B cell (primary cell): ENCODE data around the gene PGA3. TPM values are rescaled to one million over a fixed set of nuclear protein-coding genes. Genes with fewer than 3 reads are reported as not detected.

ENCODE experiments used
- ATAC-seq: fragments of 200-7000 bp; cut with Tn5 transposase; one replicate; pipeline ENCODE4 v1.10.0; 2021; ENCODE audit warnings: low read depth, mild to moderate bottlenecking, moderate number of reproducible peaks, moderate library complexity
- CTCF ChIA-PET: fragments of 350-600 bp; sonication (Branson Sonifier 250); formaldehyde crosslinking; loops from one replicate; lab custom pipeline; 2021; ENCODE audit warnings: antibody characterized with exemption, inconsistent platforms; lab: Charles Lee
- POLR2A ChIA-PET: fragments of 350-600 bp; sonication (Branson Sonifier 250); formaldehyde crosslinking; loops from one replicate; lab custom pipeline; 2021; ENCODE audit warnings: antibody characterized with exemption; lab: Charles Lee
- DNase-seq: peaks from one replicate; pipeline ENCODE4 v3.0.0; 2013
- H2AFZ ChIP-seq: 2 replicates; pipeline ENCODE4 v1.6.1; 2012; ENCODE audit warnings: mild to moderate bottlenecking, low read depth, low read length; ENCODE audit not compliant: insufficient read depth, poor library complexity, severe bottlenecking
- H3K27ac ChIP-seq, 2 donors: 1 replicate in 1 of 2; 2 replicates in 1 of 2; pipeline ENCODE4 v1.5.1; 2012 to 2013; ENCODE audit warnings: low read length in 2 of 2, mild to moderate bottlenecking in 2 of 2, moderate library complexity in 1 of 2
- H3K27me3 ChIP-seq, 4 experiments: fragments of 200-600 bp in 1 of 4; sonication (generic) in 1 of 4; replicated peaks in 1 of 4; 1 replicate in 2 of 4; 2 replicates in 2 of 4; pipeline versions ENCODE4 v1.6.1 to v1.7.0; 2013 to 2016; ENCODE audit warnings: low read length in 3 of 4, mild to moderate bottlenecking in 2 of 4, mixed read lengths in 1 of 4, moderate library complexity in 1 of 4; ENCODE audit not compliant: insufficient read depth in 4 of 4, control insufficient read depth in 3 of 4; ENCODE audit errors: control extremely low read depth in 1 of 4
- H3K36me3 ChIP-seq, 2 experiments: replicated peaks in 1 of 2; 1 replicate in 1 of 2; 2 replicates in 1 of 2; pipeline versions ENCODE4 v1.6.1 to v1.7.1; 2013; ENCODE audit warnings: low read length in 1 of 2; ENCODE audit not compliant: insufficient read depth in 2 of 2, control insufficient read depth in 1 of 2; ENCODE audit errors: control extremely low read depth in 1 of 2, extremely low read depth in 1 of 2
- H3K4me1 ChIP-seq, 2 donors: fragments of 200-600 bp in 1 of 2; sonication (generic) in 1 of 2; 1 replicate in 1 of 2; 2 replicates in 1 of 2; pipeline versions ENCODE4 v1.5.1 to v1.6.1; 2013 to 2017; ENCODE audit warnings: low read length in 2 of 2; ENCODE audit not compliant: control insufficient read depth in 2 of 2, insufficient read depth in 2 of 2
- H3K4me2 ChIP-seq: replicated peaks from 2 replicates; pipeline ENCODE3; 2012; ENCODE audit warnings: mild to moderate bottlenecking, low read depth, low read length; ENCODE audit not compliant: poor library complexity, severe bottlenecking
- H3K4me3 ChIP-seq, 5 experiments: fragments of 200-600 bp in 1 of 5; sonication (generic) in 1 of 5; 1 replicate in 3 of 5; 2 replicates in 2 of 5; pipeline versions ENCODE4 v1.5.1 to v1.7.0; 2011 to 2016; ENCODE audit warnings: low read length in 4 of 5, mild to moderate bottlenecking in 4 of 5, low read depth in 2 of 5, control low read depth in 1 of 5, moderate library complexity in 1 of 5; ENCODE audit not compliant: insufficient read depth in 1 of 5; ENCODE audit errors: control extremely low read depth in 1 of 5, extremely low read depth in 1 of 5
- H3K79me2 ChIP-seq: fragments of 200-600 bp; sonication (generic); one replicate; pipeline ENCODE4 v1.6.0; 2016; ENCODE audit warnings: low read length; ENCODE audit not compliant: control insufficient read depth, insufficient read depth
- H3K9ac ChIP-seq: fragments of 200-600 bp; sonication (generic); 2 replicates; pipeline ENCODE4 v1.6.1; 2017; ENCODE audit warnings: mild to moderate bottlenecking, low read length, moderate library complexity
- H3K9me3 ChIP-seq, 3 donors: one replicate each; pipeline versions ENCODE4 v1.6.1 to v1.7.1; 2013; ENCODE audit warnings: low read length in 2 of 3; ENCODE audit not compliant: control insufficient read depth in 2 of 3, insufficient read depth in 1 of 3; ENCODE audit errors: control extremely low read depth in 1 of 3
- H4K20me1 ChIP-seq: 2 replicates; pipeline ENCODE4 v1.6.0; 2012; ENCODE audit warnings: mild to moderate bottlenecking, low read length; ENCODE audit not compliant: insufficient read depth, control insufficient read depth, poor library complexity, severe bottlenecking
- H3K27ac Mint-ChIP-seq: one replicate; pipeline ENCODE4 v1.8.0; 2021; ENCODE audit warnings: mixed read lengths
- H3K27me3 Mint-ChIP-seq: one replicate; pipeline ENCODE4 v1.8.0; 2021; ENCODE audit warnings: mixed read lengths
- H3K4me1 Mint-ChIP-seq: one replicate; pipeline ENCODE4 v1.8.0; 2021; ENCODE audit warnings: mixed read lengths
- H3K4me3 Mint-ChIP-seq: one replicate; pipeline ENCODE4 v1.8.0; 2021; ENCODE audit warnings: mixed read lengths
- H3K9me3 Mint-ChIP-seq: one replicate; pipeline ENCODE4 v1.8.0; 2022; ENCODE audit warnings: mixed read lengths; ENCODE audit not compliant: insufficient read depth
- CTCF ChIP-seq: fragments of 200-600 bp; IDR thresholded peaks from one replicate; pipeline ENCODE4 v1.8.0; 2022; ENCODE audit warnings: antibody characterized with exemption, mild to moderate bottlenecking
- EZH2 ChIP-seq: IDR thresholded peaks from 2 replicates; pipeline ENCODE4 v1.6.1; 2012; ENCODE audit warnings: borderline replicate concordance, low read depth, mild to moderate bottlenecking, moderate library complexity, low read length; ENCODE audit not compliant: insufficient read depth, poor library complexity, severe bottlenecking
- WGBS: methylation state at CpG from one replicate; pipeline ENCODE4 v1.1.5; 2013; ENCODE audit warnings: missing lambda C conversion rate; ENCODE audit not compliant: insufficient coverage; 5-methylcytosine and 5-hydroxymethylcytosine counted together
- intact Hi-C: fragments of 100-400 bp; cut with micrococcal nuclease; formaldehyde crosslinking; loops from one replicate; pipeline ENCODE4 v1.10.0; 2022
- polyA plus RNA-seq: library from polyadenylated mRNA; depleted of rRNA; stranded (reverse); fragments of >200 nt; gene quantifications from 2 replicates; pipeline ENCODE4 v1.2.3, GENCODE V29; 2012
- total RNA-seq, 2 donors: library from RNA; stranded (reverse); fragments of 120-200 nt in 1 of 2; gene quantifications; 1 replicate in 1 of 2; 2 replicates in 1 of 2; pipeline versions ENCODE4 v1.2.3 to v1.2.4, GENCODE V29; 2013 to 2022

Gene PGA3
- total and polyA plus RNA-seq, 2 donors (not counting 1 experiment from before 2014, with no cell fraction given): not detected

DNA sequence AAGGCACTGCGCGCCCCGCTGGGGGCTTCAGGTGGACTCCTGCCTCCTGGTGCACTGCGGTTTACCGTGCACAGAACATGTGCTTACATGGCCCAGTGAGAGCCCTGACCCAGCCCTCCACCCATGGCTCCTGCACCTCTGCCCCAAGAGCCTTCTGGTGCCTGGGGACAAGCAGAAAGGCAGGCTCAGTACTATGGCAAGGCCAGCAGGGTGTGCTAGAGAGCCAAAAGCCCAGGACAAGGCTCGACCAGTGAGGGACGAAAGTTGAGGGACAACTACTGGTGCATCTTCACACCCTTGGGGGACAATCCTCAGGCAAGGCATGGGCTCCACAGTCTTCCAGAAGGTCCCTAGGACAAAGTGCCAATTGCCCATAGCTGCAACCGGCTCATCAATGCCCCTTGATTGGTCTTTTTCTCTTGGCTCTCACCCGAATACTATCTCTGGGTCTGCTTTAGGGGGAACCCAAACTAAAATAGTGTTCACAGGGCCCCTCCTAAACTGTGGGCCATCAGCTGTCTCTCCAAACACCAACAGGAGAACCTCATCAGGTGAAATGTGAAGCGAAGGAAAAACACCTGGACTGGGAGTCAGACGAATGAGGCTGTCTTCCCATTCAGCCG, 51.2 kb downstream of the PGA3 start:
- POLR2A ChIA-PET: no interaction called here
- Histone ChIP-seq H3K36me3 (no peaks in the 10 kb centered on the region), H3K9me3 (no peaks in the 10 kb centered on the region), H3K4me1 (no peaks in the 10 kb centered on the region), H3K79me2 (no peaks in the 10 kb centered on the region), H3K4me2 (no peak overlapping the region), H3K4me3 (no peak overlapping the region), H2AFZ (peak overlapping the region; percentile 20), H3K27ac (no peak overlapping the region), H3K9ac (no peak overlapping the region), H3K27me3 (no peaks in the 10 kb centered on the region), H4K20me1 (no peaks in the 10 kb centered on the region)
- Mint-ChIP-seq H3K27ac (no peak overlapping the region), H3K4me1 (no peaks in the 10 kb centered on the region), H3K9me3 (no peaks in the 10 kb centered on the region), H3K27me3 (no peaks in the 10 kb centered on the region), H3K4me3 (no peak overlapping the region)
- ATAC-seq: peak; percentile 84
- peak; percentile 71 for DNase-seq
- WGBS: 65% methylated on average over 9 of the region's 12 CpGs
- intact Hi-C loops: loop anchor here (1.0 to 10.0 kb wide), 2 partner anchors 40 to 130 kb away; no protein-coding TSS in a partner anchor
- CTCF ChIA-PET: interaction anchor here (0.7 to 2.6 kb wide), 12 partner anchors 28 to 488 kb away, joined by 3 to 22 read pairs (median 3); partner anchors contain the start of genes TMEM216 and VWCE
- TF ChIP-seq EZH2 (no peak), CTCF (peak; percentile 82)

- no peak overlapping the region for H3K27ac Mint-ChIP-seq
Observed at GRCh38 chr11:61256710-61257482, 53.6 kb downstream of the PGA3 start.

More at GRCh38 chr11:61256710-61257482, 53.6 kb downstream of the PGA3 start:
- Histone ChIP-seq H3K9ac (no peak overlapping the region), H3K9me3 (no peaks in the 10 kb centered on the region), H3K27me3 (no peaks in the 10 kb centered on the region), H3K4me3 (no peak overlapping the region), H2AFZ (no peak overlapping the region), H4K20me1 (no peaks in the 10 kb centered on the region), H3K36me3 (no peaks in the 10 kb centered on the region), H3K27ac (no peak overlapping the region), H3K4me2 (no peak overlapping the region), H3K4me1 (no peaks in the 10 kb centered on the region), H3K79me2 (no peaks in the 10 kb centered on the region)
- ChIA-PET CTCF (interaction anchor here (0.6 kb wide), 1 partner anchor 125 kb away, joined by 3 read pairs; no protein-coding TSS in a partner anchor), POLR2A (no interaction called here)
- no peak overlapping the region for H3K4me3 Mint-ChIP-seq
- H3K27me3 Mint-ChIP-seq: no peaks in the 10 kb centered on the region
- DNase-seq (no peak), ATAC-seq (no peak)
- TF ChIP-seq EZH2: no peak
- TF ChIP-seq CTCF: no peak
- H3K4me1 Mint-ChIP-seq: no peaks in the 10 kb centered on the region
- no peaks in the 10 kb centered on the region for H3K9me3 Mint-ChIP-seq
- intact Hi-C loops: loop anchor here (10.0 kb wide), 1 partner anchor 128 kb away; no protein-coding TSS in a partner anchor
- WGBS: 91% methylated on average over 15 of the region's 18 CpGs
